Measurements from ENCODE around the gene ARHGEF37. TPM values are rescaled to one million over a fixed set of nuclear protein-coding genes. Genes with fewer than 3 reads are reported as not detected.

ARHGEF37 gene
- total and polyA plus RNA-seq, 2 donors (not counting 1 experiment from before 2014, with no cell fraction given) = 0.31 to 5.3 TPM

DNA sequence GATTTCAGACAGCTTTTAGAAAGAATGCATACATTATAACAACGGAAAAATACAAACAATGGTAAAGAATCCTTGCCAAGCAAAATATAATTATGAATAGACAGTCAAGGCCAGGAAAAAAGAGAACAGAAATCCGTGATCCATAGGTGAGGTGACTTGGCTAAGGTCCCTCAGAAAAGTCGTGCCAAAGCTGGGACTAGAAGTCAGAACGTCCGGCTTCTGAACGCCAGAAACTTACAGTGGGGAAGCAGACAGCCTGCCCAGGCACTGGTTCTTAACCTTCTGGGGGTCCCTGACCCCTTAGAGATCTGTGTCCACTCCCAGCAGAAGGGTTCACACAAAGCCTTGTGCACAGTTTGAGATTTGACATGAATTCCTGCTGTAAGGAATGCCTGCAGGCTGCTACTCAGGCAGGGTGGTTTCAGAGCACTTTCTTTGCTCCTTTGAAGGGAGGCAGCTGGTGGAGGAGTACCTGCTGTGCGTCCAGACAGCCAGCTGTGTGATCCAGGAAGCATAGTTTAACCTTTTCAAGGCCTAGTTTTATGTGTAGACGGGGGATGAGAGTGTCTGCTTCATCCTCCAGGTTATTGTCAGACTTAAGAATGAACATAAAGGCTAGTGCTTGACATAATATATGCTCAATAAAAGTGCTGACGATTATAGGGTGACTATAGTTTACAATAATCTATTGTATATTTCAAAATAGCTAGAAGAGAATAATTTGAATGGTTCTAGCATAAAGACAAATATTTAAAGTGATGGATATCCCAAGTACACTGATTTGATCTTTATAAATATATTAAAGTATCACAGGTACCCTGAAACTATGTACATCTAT is 852 bp downstream of the ARHGEF37 start:
- no peaks in the 10 kb centered on the region for H3K79me2 ChIP-seq (ENCODE audit: control insufficient read depth, insufficient read depth, low read length)
- H3K27me3 ChIP-seq (ENCODE audit: control insufficient read depth, insufficient read depth, low read length) = no peaks in the 10 kb centered on the region
- peaks cover 7% of the 10 kb centered on the region for H3K4me1 ChIP-seq (ENCODE audit: control insufficient read depth, extremely low read depth, insufficient read depth, low read length)
- H4K20me1 ChIP-seq (ENCODE audit: control insufficient read depth, extremely low read depth, insufficient read depth, low read length) = no peaks in the 10 kb centered on the region
- H3K9ac ChIP-seq (ENCODE audit: insufficient read depth, low read length) = no peak overlapping the region
- peak in 1 of 2 donors; percentile 15 for DNase-seq (ENCODE audit: low read depth in 2 of 2)
- H2AFZ ChIP-seq (ENCODE audit: low read length) = peak overlapping the region; percentile 22
- H3K4me3 ChIP-seq (replicated peaks in 1 of 4; ENCODE audit: control extremely low read depth in 1 of 4, insufficient read depth in 1 of 4, low read depth in 3 of 4, low read length in 4 of 4) = peak overlapping the region; percentile 20 to 58 (median 42)
- no peaks in the 10 kb centered on the region for H3K9me3 ChIP-seq (ENCODE audit: control insufficient read depth, insufficient read depth, low read depth, low read length)
- no peaks in the 10 kb centered on the region for H3K36me3 ChIP-seq (ENCODE audit: control insufficient read depth, insufficient read depth, low read length)
- TF ChIP-seq EZH2 (IDR thresholded peaks at IDR 0.05; ENCODE audit: low read length, missing control alignments) (no peak), CTCF (conservative IDR thresholded peaks at IDR 0.05 in 1 of 2, IDR thresholded peaks at IDR 0.05 in 1 of 2; ENCODE audit: low read depth in 1 of 2, low read length in 2 of 2) (no peak)
- H3K27ac ChIP-seq (ENCODE audit: insufficient read depth, low read length) = no peak overlapping the region
- H3K4me2 ChIP-seq (ENCODE audit: extremely low read depth, insufficient read depth, low read length) = peak overlapping the region; percentile 90

- Histone ChIP-seq H3K9ac (ENCODE audit: insufficient read depth, low read length) (no peak overlapping the region), H3K27ac (ENCODE audit: insufficient read depth, low read length) (no peak overlapping the region), H3K9me3 (ENCODE audit: control insufficient read depth, insufficient read depth, low read depth, low read length) (no peaks in the 10 kb centered on the region), H3K4me3 (replicated peaks in 1 of 4; ENCODE audit: control extremely low read depth in 1 of 4, insufficient read depth in 1 of 4, low read depth in 3 of 4, low read length in 4 of 4) (no peak overlapping the region), H4K20me1 (ENCODE audit: control insufficient read depth, extremely low read depth, insufficient read depth, low read length) (no peaks in the 10 kb centered on the region), H3K4me1 (ENCODE audit: control insufficient read depth, extremely low read depth, insufficient read depth, low read length) (peaks cover 7% of the 10 kb centered on the region), H2AFZ (ENCODE audit: low read length) (no peak overlapping the region), H3K27me3 (ENCODE audit: control insufficient read depth, insufficient read depth, low read length) (no peaks in the 10 kb centered on the region), H3K79me2 (ENCODE audit: control insufficient read depth, insufficient read depth, low read length) (no peaks in the 10 kb centered on the region), H3K4me2 (ENCODE audit: extremely low read depth, insufficient read depth, low read length) (no peak overlapping the region), H3K36me3 (ENCODE audit: control insufficient read depth, insufficient read depth, low read length) (no peaks in the 10 kb centered on the region)
- peak; percentile 41 to 62 for DNase-seq (ENCODE audit: low read depth in 2 of 2)
- TF ChIP-seq CTCF (conservative IDR thresholded peaks at IDR 0.05 in 1 of 2, IDR thresholded peaks at IDR 0.05 in 1 of 2; ENCODE audit: low read depth in 1 of 2, low read length in 2 of 2) (no peak), EZH2 (IDR thresholded peaks at IDR 0.05; ENCODE audit: low read length, missing control alignments) (no peak)
These were observed 2.1 kb downstream of the ARHGEF37 start for GRCh38 chr5:149583394-149583793.

DNA sequence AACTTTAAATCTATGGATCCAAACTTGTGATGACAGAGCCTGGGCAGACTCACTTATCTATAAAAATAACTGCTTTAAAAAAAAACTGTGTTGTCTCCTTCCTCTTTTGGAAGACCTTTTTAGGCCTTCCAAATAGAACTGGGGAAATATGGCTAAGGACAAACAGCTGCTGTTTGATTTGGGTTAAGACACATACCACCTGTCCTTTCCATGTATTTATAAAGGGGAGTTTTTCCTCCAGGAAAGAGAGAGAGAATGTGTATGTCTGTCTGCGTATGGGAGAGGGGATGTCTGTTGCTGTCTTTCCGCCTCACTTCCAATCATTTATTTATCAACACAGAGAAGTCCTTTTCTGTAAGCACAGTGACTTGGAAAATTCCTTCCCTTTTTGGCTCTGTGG is 2.8 kb downstream of the ARHGEF37 start:
- H3K4me3 ChIP-seq (replicated peaks in 1 of 4; ENCODE audit: control extremely low read depth in 1 of 4, insufficient read depth in 1 of 4, low read depth in 3 of 4, low read length in 4 of 4) = no peak overlapping the region
- no peak overlapping the region for H3K9ac ChIP-seq (ENCODE audit: insufficient read depth, low read length)
- H3K9me3 ChIP-seq (ENCODE audit: control insufficient read depth, insufficient read depth, low read depth, low read length) = no peaks in the 10 kb centered on the region
- no peak overlapping the region for H3K4me2 ChIP-seq (ENCODE audit: extremely low read depth, insufficient read depth, low read length)
- no peak overlapping the region for H2AFZ ChIP-seq (ENCODE audit: low read length)
- DNase-seq (ENCODE audit: low read depth in 2 of 2) = peak in 1 of 2 donors; percentile 8
- H3K4me1 ChIP-seq (ENCODE audit: control insufficient read depth, extremely low read depth, insufficient read depth, low read length) = peaks cover 7% of the 10 kb centered on the region
- no peaks in the 10 kb centered on the region for H3K27me3 ChIP-seq (ENCODE audit: control insufficient read depth, insufficient read depth, low read length)
- H3K79me2 ChIP-seq (ENCODE audit: control insufficient read depth, insufficient read depth, low read length) = no peaks in the 10 kb centered on the region
- H3K36me3 ChIP-seq (ENCODE audit: control insufficient read depth, insufficient read depth, low read length) = no peaks in the 10 kb centered on the region
- H4K20me1 ChIP-seq (ENCODE audit: control insufficient read depth, extremely low read depth, insufficient read depth, low read length) = no peaks in the 10 kb centered on the region
- no peak overlapping the region for H3K27ac ChIP-seq (ENCODE audit: insufficient read depth, low read length)
- no peak for TF ChIP-seq CTCF (conservative IDR thresholded peaks at IDR 0.05 in 1 of 2, IDR thresholded peaks at IDR 0.05 in 1 of 2; ENCODE audit: low read depth in 1 of 2, low read length in 2 of 2)

Data from fibroblast of lung (primary cell).